SH-SY5Y (cell line): ENCODE measurements around the gene RFTN1.

Source experiments
- GATA2 ChIP-seq: IDR thresholded peaks from 2 replicates; pipeline ENCODE4 v1.6.1; 2011; ENCODE audit warnings: mild to moderate bottlenecking, low read depth, low read length
- GATA3 ChIP-seq: IDR thresholded peaks from 2 replicates; pipeline ENCODE4 v1.6.1; 2011; ENCODE audit warnings: low read depth, mild to moderate bottlenecking, low read length, moderate library complexity

- TF ChIP-seq GATA2, result no peak
- TF ChIP-seq GATA3, result no peak
These were observed 156.0 kb downstream of the RFTN1 start for GRCh38 chr3:16357186-16358121.
